A549 (cell line): ENCODE measurements around the gene DNAJC28. TPM values are rescaled to one million over a fixed set of nuclear protein-coding genes. Genes with fewer than 3 reads are reported as not detected.

Experiments
- ATAC-seq, 2 experiments: fragments of 200-7000 bp in 1 of 2; fragments of >200 bp in 1 of 2; cut with Nextera tagmentation in 1 of 2; cut with Tn5 transposase in 1 of 2; 3 replicates each; pipeline versions ENCODE4 v1.8.0 to v1.9.1; 2018 to 2020; ENCODE audit warnings: mild to moderate bottlenecking in 1 of 2, moderate library complexity in 1 of 2
- CTCF ChIA-PET: fragments of 300-600 bp; sonication (Branson Sonifier 250); formaldehyde crosslinking; extraction: SDS; loops from one replicate; lab custom pipeline; 2021; ENCODE audit warnings: antibody characterized with exemption, inconsistent platforms; lab: Yijun Ruan, JAX
- POLR2A ChIA-PET: fragments of 350-600 bp; formaldehyde crosslinking; extraction: SDS; loops from one replicate; lab custom pipeline; 2021; ENCODE audit warnings: antibody characterized with exemption, inconsistent platforms; lab: Yijun Ruan, JAX
- DNase-seq, 2 experiments: peaks; one replicate each; pipeline versions ENCODE4 v3.0.0 to v3.0.0-alpha.2; 2011 to 2016; ENCODE audit warnings: low read depth in 1 of 2, low spot score in 1 of 2
- FAIRE-seq: peaks from 2 replicates; lab custom pipeline; 2011; peaks lifted over from hg19 to GRCh38; lab: Jason Lieb, UNC
- H3K27ac ChIP-seq, 2 experiments: fragments of >200 bp; sonication (Bioruptor Twin); formaldehyde crosslinking; 3 replicates each; pipeline ENCODE4 v1.5.1; 2016 to 2017
- H3K4me1 ChIP-seq: fragments of >200 bp; sonication (Bioruptor Twin); formaldehyde crosslinking; 3 replicates; pipeline ENCODE4 v1.6.1; 2016
- H3K4me2 ChIP-seq: fragments of >200 bp; sonication (Bioruptor Twin); formaldehyde crosslinking; 3 replicates; pipeline ENCODE4 v1.6.1; 2016
- H3K4me3 ChIP-seq: fragments of >200 bp; sonication (Bioruptor Twin); formaldehyde crosslinking; 3 replicates; pipeline ENCODE4 v1.5.1; 2016
- H3K9me3 ChIP-seq: fragments of >200 bp; sonication (Bioruptor Twin); formaldehyde crosslinking; 3 replicates; pipeline ENCODE4 v1.6.1; 2016
- ATOH8 ChIP-seq: fragments of 250-450 bp; sonication (Bioruptor Pico); IDR thresholded peaks from 2 replicates; pipeline ENCODE4 v1.5.0; 2020; ENCODE audit warnings: low read depth, mild to moderate bottlenecking, moderate library complexity
- BCL3 ChIP-seq: fragments of >200 bp; sonication (Bioruptor Twin); formaldehyde crosslinking; IDR thresholded peaks from 3 replicates; pipeline ENCODE4 v1.6.1; 2016
- CHD2 ChIP-seq: fragments of 150-350 bp; IDR thresholded peaks from 2 replicates; pipeline ENCODE4 v1.6.1; 2014; ENCODE audit warnings: low read length; ENCODE audit not compliant: partially characterized antibody
- CHD4 ChIP-seq: fragments of 200-600 bp; sonication (generic); IDR thresholded peaks from 2 replicates; pipeline ENCODE4 v1.6.1; 2016; ENCODE audit warnings: antibody characterized with exemption, mild to moderate bottlenecking, borderline replicate concordance
- ESRRA ChIP-seq: fragments of 150-350 bp; IDR thresholded peaks from 2 replicates; pipeline ENCODE4 v1.6.1; 2014; ENCODE audit warnings: mild to moderate bottlenecking, low read length, borderline replicate concordance
- FOSL2 ChIP-seq, 2 experiments: fragments of 450-650 bp in 1 of 2; fragments of >200 bp in 1 of 2; sonication (Bioruptor Twin) in 1 of 2; formaldehyde crosslinking; IDR thresholded peaks; 2 replicates each; pipeline versions ENCODE4 v1.5.0 to v1.6.1; 2016 to 2020; ENCODE audit warnings: mild to moderate bottlenecking in 1 of 2, moderate library complexity in 1 of 2
- FOXS1 ChIP-seq: fragments of 250-450 bp; sonication (Bioruptor Pico); IDR thresholded peaks from 2 replicates; pipeline ENCODE4 v1.5.0; 2020; ENCODE audit warnings: mild to moderate bottlenecking, moderate library complexity
- GATA3 ChIP-seq: IDR thresholded peaks from 2 replicates; pipeline ENCODE4 v1.6.1; 2012; ENCODE audit warnings: borderline replicate concordance
- HDAC2 ChIP-seq: fragments of 200-600 bp; sonication (generic); IDR thresholded peaks from 2 replicates; pipeline ENCODE4 v1.6.1; 2016
- HOXB13 ChIP-seq: fragments of 250-450 bp; sonication (Bioruptor Pico); IDR thresholded peaks from 2 replicates; pipeline ENCODE4 v1.5.0; 2020; ENCODE audit warnings: low read depth, mild to moderate bottlenecking, moderate library complexity
- KDM1A ChIP-seq: fragments of 200-600 bp; sonication (generic); IDR thresholded peaks from 2 replicates; pipeline ENCODE4 v1.6.1; 2016; ENCODE audit warnings: low read depth, mild to moderate bottlenecking
- MAFK ChIP-seq: fragments of 450-650 bp; IDR thresholded peaks from 2 replicates; pipeline ENCODE4 v1.6.1; 2014; ENCODE audit not compliant: partially characterized antibody
- MYC ChIP-seq: IDR thresholded peaks from 2 replicates; pipeline ENCODE4 v1.6.1; 2012; ENCODE audit warnings: mild to moderate bottlenecking, inconsistent platforms, low read length, improper control_type of control experiment, borderline replicate concordance
- NFE2L2 ChIP-seq: fragments of 150-350 bp; conservative IDR thresholded peaks from 2 replicates; pipeline ENCODE4 v1.6.1; 2014; ENCODE audit warnings: low read length
- NPAS2 ChIP-seq: fragments of 250-450 bp; sonication (Bioruptor Pico); IDR thresholded peaks from 2 replicates; pipeline ENCODE4 v1.8.0; 2022; ENCODE audit warnings: mild to moderate bottlenecking, moderate library complexity, borderline replicate concordance
- NR3C1 ChIP-seq: fragments of >200 bp; sonication (Bioruptor Twin); formaldehyde crosslinking; IDR thresholded peaks from 3 replicates; pipeline ENCODE4 v1.6.1; 2017
- PBX3 ChIP-seq: IDR thresholded peaks from 2 replicates; pipeline ENCODE4 v1.6.1; 2012
- POLR2A ChIP-seq: IDR thresholded peaks from 2 replicates; pipeline ENCODE4 v1.6.1; 2012; ENCODE audit warnings: mild to moderate bottlenecking, low read length
- POLR2AphosphoS2 ChIP-seq: conservative IDR thresholded peaks from 2 replicates; pipeline ENCODE4 v1.6.1; 2012; ENCODE audit warnings: low read length, improper control_type of control experiment, inconsistent platforms
- RAD21 ChIP-seq, 2 experiments: fragments of >200 bp in 1 of 2; sonication (Bioruptor Twin) in 1 of 2; formaldehyde crosslinking in 1 of 2; IDR thresholded peaks in 1 of 2; conservative IDR thresholded peaks in 1 of 2; 2 replicates in 1 of 2; 3 replicates in 1 of 2; pipeline ENCODE4 v1.6.1; 2012 to 2018; ENCODE audit warnings: inconsistent platforms in 1 of 2
- RARB ChIP-seq: fragments of 250-450 bp; sonication (Bioruptor Pico); IDR thresholded peaks from 2 replicates; pipeline ENCODE4 v1.8.0; 2021; ENCODE audit warnings: mild to moderate bottlenecking, moderate library complexity
- RNF2 ChIP-seq: fragments of 200-600 bp; sonication (generic); IDR thresholded peaks from 2 replicates; pipeline ENCODE4 v1.6.1; 2016; ENCODE audit warnings: low read depth, mild to moderate bottlenecking, antibody characterized with exemption, moderate library complexity, borderline replicate concordance
- SMC3 ChIP-seq: fragments of >200 bp; sonication (Bioruptor Twin); formaldehyde crosslinking; IDR thresholded peaks from 3 replicates; pipeline ENCODE4 v1.6.1; 2018; ENCODE audit warnings: inconsistent platforms
- SREBF2 ChIP-seq: fragments of 450-650 bp; IDR thresholded peaks from 2 replicates; pipeline ENCODE4 v1.6.1; 2014; ENCODE audit warnings: mild to moderate bottlenecking, moderate library complexity
- ZC3H11A ChIP-seq: fragments of 450-650 bp; IDR thresholded peaks from 2 replicates; pipeline ENCODE4 v1.6.1; 2014; ENCODE audit warnings: antibody characterized with exemption, mild to moderate bottlenecking
- ZSCAN20 ChIP-seq: fragments of 250-450 bp; sonication (Bioruptor Pico); IDR thresholded peaks from 2 replicates; pipeline ENCODE4 v1.8.0; 2022; ENCODE audit warnings: mild to moderate bottlenecking, moderate library complexity
- WGBS: methylation state at CpG from one replicate; pipeline ENCODE4 v1.1.6; 2017; ENCODE audit errors: missing lambda C conversion rate; 5-methylcytosine and 5-hydroxymethylcytosine counted together
- polyA plus RNA-seq, 4 experiments: library from polyadenylated mRNA; depleted of rRNA in 3 of 4; stranded (reverse); fragments of >200 nt; fragmentation: RNase III in 1 of 4; extraction: RNeasy Plus Mini Kit Qiagen cat#74134 plus additional on column Dnase treatment in 1 of 4; gene quantifications; 2 replicates in 3 of 4; 3 replicates in 1 of 4; pipeline ENCODE4 v1.2.3, GENCODE V29; 2011 to 2017

The DNAJC28 gene
- polyA plus RNA-seq, 2 of the 4 experiments (the other 2 are of a cell fraction): 1.0 to 1.1 TPM

GRCh38 chr21:33505833-33506232 is 14.3 kb upstream of the DNAJC28 start:
- H3K4me2 ChIP-seq: no peak overlapping the region
- no peaks in the 10 kb centered on the region for H3K9me3 ChIP-seq
- H3K4me1 ChIP-seq: no peaks in the 10 kb centered on the region
- ATAC-seq (no peak), DNase-seq (no peak)
- no peak for TF ChIP-seq NR3C1
- no peak for TF ChIP-seq HDAC2
- no peak for TF ChIP-seq CHD4
- TF ChIP-seq NPAS2 (CRISPR knock-in tag): no peak
- no peak for TF ChIP-seq ZC3H11A
- no peak for TF ChIP-seq BCL3
- no peak for TF ChIP-seq ATOH8
- no peak for TF ChIP-seq ESRRA
- no peak for TF ChIP-seq RARB (CRISPR knock-in tag)
- TF ChIP-seq FOSL2 (IDR thresholded peaks at IDR 0.05): no peak
- no peak for TF ChIP-seq FOSL2 (CRISPR knock-in tag; IDR thresholded peaks at IDR 0.05)
- TF ChIP-seq ZSCAN20 (CRISPR knock-in tag): no peak
- TF ChIP-seq MAFK: no peak
- no peak for TF ChIP-seq RAD21 (conservative IDR thresholded peaks at IDR 0.05 in 1 of 2, IDR thresholded peaks at IDR 0.05 in 1 of 2)
- TF ChIP-seq CHD2: no peak
- no peak for TF ChIP-seq PBX3
- no peak for TF ChIP-seq NFE2L2
- TF ChIP-seq POLR2A: no peak
- TF ChIP-seq SREBF2: no peak
- TF ChIP-seq MYC: no peak
- TF ChIP-seq, all 56 proteins: peak for 0
- ChIA-PET CTCF (interaction anchor here (0.6 to 1.4 kb wide), 2 partner anchors 26 to 109 kb away, joined by 4 to 5 read pairs; partner anchors contain the start of gene TMEM50B), POLR2A (no interaction called here)
- no peak overlapping the region for H3K27ac ChIP-seq
- WGBS: 97% methylated on average over 8 of the region's 8 CpGs
- no peak for FAIRE-seq
- H3K4me3 ChIP-seq: no peak overlapping the region

- TF ChIP-seq ZC3H11A (no peak), FOXS1 (no peak), GATA3 (no peak), KDM1A (no peak), RNF2 (no peak), POLR2AphosphoS2 (no peak), SMC3 (no peak), RAD21 (conservative IDR thresholded peaks at IDR 0.05 in 1 of 2, IDR thresholded peaks at IDR 0.05 in 1 of 2) (no peak), HOXB13 (no peak)
These were observed 4.8 kb upstream of the DNAJC28 start for GRCh38 chr21:33496345-33496744.

More at GRCh38 chr21:33496345-33496744, 4.8 kb upstream of the DNAJC28 start:
- Histone ChIP-seq H3K4me1 (peaks cover 4% of the 10 kb centered on the region; the same call in 1 of the 3 replicates), H3K4me3 (no peak overlapping the region), H3K4me2 (no peak overlapping the region), H3K27ac (no peak overlapping the region), H3K9me3 (no peaks in the 10 kb centered on the region)
- peak; percentile 20 to 45; a peak in 4 of 6 replicates for ATAC-seq
- DNase-seq: peak in 1 of 2 experiments; percentile 2
- ChIA-PET POLR2A (no interaction called here), CTCF (interaction anchor here (0.6 to 0.9 kb wide), 2 partner anchors 13 to 42 kb away, joined by 3 to 4 read pairs; no protein-coding TSS in a partner anchor)
- 63% methylated on average over 7 of the region's 7 CpGs for WGBS
- FAIRE-seq: no peak
